SU-DHL-6 (cell line): ENCODE results near the gene SAP25.

Experiments
- H2AFZ ChIP-seq: fragments of 200-600 bp; sonication (generic); 2 replicates; pipeline ENCODE4 v1.6.1; 2014; ENCODE audit warnings: low read depth, mild to moderate bottlenecking, moderate library complexity, mixed read lengths, antibody characterized with exemption, low read length; ENCODE audit not compliant: severe bottlenecking
- H3F3A ChIP-seq: fragments of 200-600 bp; shearing (Covaris generic); 2 replicates; pipeline ENCODE4 v1.6.0; 2016; ENCODE audit warnings: antibody characterized with exemption, mild to moderate bottlenecking; ENCODE audit not compliant: insufficient read depth
- H3K27ac ChIP-seq: fragments of 200-600 bp; sonication (generic); 2 replicates; pipeline ENCODE4 v1.5.1; 2016; ENCODE audit warnings: low read depth, mild to moderate bottlenecking, low read length, moderate library complexity, mixed read lengths
- H3K27me3 ChIP-seq: fragments of 200-600 bp; sonication (generic), shearing (Covaris generic); 2 replicates; pipeline ENCODE4 v1.6.0; 2014; ENCODE audit warnings: mild to moderate bottlenecking, low read length
- H3K36me3 ChIP-seq: fragments of 200-600 bp; sonication (generic); 2 replicates; pipeline ENCODE4 v1.6.1; 2014; ENCODE audit warnings: mild to moderate bottlenecking, low read length, mixed read lengths
- H3K4me2 ChIP-seq: fragments of 300-600, 200-600 bp; shearing (Covaris generic), sonication (generic); 2 replicates; pipeline ENCODE4 v1.6.0; 2014; ENCODE audit warnings: low read length, low read depth, mild to moderate bottlenecking; ENCODE audit not compliant: poor library complexity, severe bottlenecking
- H3K4me3 ChIP-seq: fragments of 200-600 bp; sonication (generic); 2 replicates; pipeline ENCODE4 v1.5.1; 2014; ENCODE audit warnings: antibody characterized with exemption, low read length, mild to moderate bottlenecking, mixed read lengths; ENCODE audit not compliant: insufficient read depth, poor library complexity, severe bottlenecking
- H3K79me2 ChIP-seq: fragments of 200-600 bp; sonication (generic); 2 replicates; pipeline ENCODE4 v1.6.1; 2014; ENCODE audit warnings: mild to moderate bottlenecking, low read length, moderate library complexity; ENCODE audit not compliant: insufficient read depth
- H3K9ac ChIP-seq: fragments of 200-600 bp; sonication (generic); 2 replicates; pipeline ENCODE4 v1.7.0; 2014; ENCODE audit warnings: mild to moderate bottlenecking, low read length
- H3K9me2 ChIP-seq: fragments of 200-600 bp; sonication (generic); replicated peaks from 2 replicates; pipeline ENCODE4 v1.6.1; 2014; ENCODE audit warnings: low read length; ENCODE audit not compliant: insufficient read depth
- H3K9me3 ChIP-seq: fragments of 200-600 bp; sonication (generic); 2 replicates; pipeline ENCODE4 v1.6.1; 2014; ENCODE audit warnings: low read length, mixed read lengths; ENCODE audit not compliant: insufficient read depth
- H4K20me1 ChIP-seq: fragments of 200-600 bp; sonication (generic); 2 replicates; pipeline ENCODE4 v1.6.1; 2014; ENCODE audit warnings: low read depth, mild to moderate bottlenecking, antibody characterized with exemption, low read length, moderate library complexity, mixed read lengths
- CTCF ChIP-seq: fragments of 200-600 bp; sonication (generic); IDR thresholded peaks from one replicate; pipeline ENCODE4 v1.5.1; 2017; ENCODE audit warnings: antibody characterized with exemption, mild to moderate bottlenecking, low read length, moderate library complexity; ENCODE audit not compliant: insufficient read depth, poor library complexity, severe bottlenecking
- EZH2phosphoT487 ChIP-seq: fragments of 200-600 bp; sonication (generic), shearing (Covaris generic); conservative IDR thresholded peaks from 2 replicates; pipeline ENCODE4 v1.6.1; 2018; ENCODE audit warnings: mild to moderate bottlenecking, antibody characterized with exemption, low read length, moderate library complexity, mixed read lengths

The SAP25 gene

GRCh38 chr7:100575206-100575631 is 1.5 kb upstream of the SAP25 start:
- Histone ChIP-seq H2AFZ (no peak overlapping the region), H3K27ac (no peak overlapping the region), H3F3A (no peaks in the 10 kb centered on the region), H3K79me2 (no peaks in the 10 kb centered on the region), H3K36me3 (no peaks in the 10 kb centered on the region), H3K4me3 (no peak overlapping the region), H3K4me2 (no peak overlapping the region), H3K9me2 (no peaks in the 10 kb centered on the region), H3K27me3 (no peaks in the 10 kb centered on the region), H3K9ac (no peak overlapping the region), H3K9me3 (no peaks in the 10 kb centered on the region), H4K20me1 (no peaks in the 10 kb centered on the region)
- TF ChIP-seq EZH2phosphoT487 (no peak), CTCF (no peak)

GRCh38 chr7:100574362-100575205 is 884 bp upstream of the SAP25 start:
- no peaks in the 10 kb centered on the region for H3K36me3 ChIP-seq
- H3K4me3 ChIP-seq, result no peak overlapping the region
- no peaks in the 10 kb centered on the region for H3K9me2 ChIP-seq
- no peak overlapping the region for H3K27ac ChIP-seq
- no peaks in the 10 kb centered on the region for H3K27me3 ChIP-seq
- no peak for TF ChIP-seq CTCF
- TF ChIP-seq EZH2phosphoT487, result no peak
- H3F3A ChIP-seq, result no peaks in the 10 kb centered on the region
- H4K20me1 ChIP-seq, result no peaks in the 10 kb centered on the region
- no peaks in the 10 kb centered on the region for H3K9me3 ChIP-seq
- no peak overlapping the region for H3K4me2 ChIP-seq
- no peak overlapping the region for H3K9ac ChIP-seq
- no peak overlapping the region for H2AFZ ChIP-seq
- no peaks in the 10 kb centered on the region for H3K79me2 ChIP-seq

GRCh38 chr7:100572949-100573675 is 588 bp downstream of the SAP25 start:
- Histone ChIP-seq H3K36me3 (no peaks in the 10 kb centered on the region), H3F3A (no peaks in the 10 kb centered on the region), H3K9me3 (no peaks in the 10 kb centered on the region), H3K9me2 (no peaks in the 10 kb centered on the region), H3K4me3 (no peak overlapping the region), H4K20me1 (no peaks in the 10 kb centered on the region), H3K27me3 (no peaks in the 10 kb centered on the region), H3K79me2 (no peaks in the 10 kb centered on the region), H2AFZ (no peak overlapping the region), H3K9ac (no peak overlapping the region), H3K4me2 (no peak overlapping the region), H3K27ac (no peak overlapping the region)
- no peak for TF ChIP-seq EZH2phosphoT487
- TF ChIP-seq CTCF, result no peak
